ENCODE results near the gene CSN3. TPM values are rescaled to one million over a fixed set of nuclear protein-coding genes. Genes with fewer than 3 reads are reported as not detected.

Gene CSN3
- total and polyA plus RNA-seq, 8 donors, result not detected

- Histone ChIP-seq H3K27me3 (no peaks in the 10 kb centered on the region), H3K4me1 (no peaks in the 10 kb centered on the region), H3K9me3 (no peaks in the 10 kb centered on the region), H3K4me3 (no peak overlapping the region), H3K27ac (no peak overlapping the region), H3K36me3 (no peaks in the 10 kb centered on the region)
- WGBS, 5 donors, result 17 to 50% (median 36%) methylated on average over 1 of the region's 1 CpG
- intact Hi-C loops (cut with DNase I; ENCODE audit: low total_unique reads), result no loop called here
- DNase-seq, result no peak
- no peak for TF ChIP-seq CTCF (IDR thresholded peaks at IDR 0.05)
- no peak for TF ChIP-seq POLR2AphosphoS5 (IDR thresholded peaks at IDR 0.05)
- no peak for TF ChIP-seq POLR2A (IDR thresholded peaks at IDR 0.05)
- no peak for TF ChIP-seq EP300 (IDR thresholded peaks at IDR 0.05)
Observed at GRCh38 chr4:70280567-70280966, 38.2 kb downstream of the CSN3 start.

GRCh38 chr4:70288651-70289050 lies 46.3 kb downstream of the CSN3 start:
- no peak for DNase-seq
- no peaks in the 10 kb centered on the region for H3K9me3 ChIP-seq
- TF ChIP-seq EP300 (IDR thresholded peaks at IDR 0.05) (no peak), POLR2A (IDR thresholded peaks at IDR 0.05) (no peak), POLR2AphosphoS5 (IDR thresholded peaks at IDR 0.05) (no peak), CTCF (IDR thresholded peaks at IDR 0.05) (no peak)
- intact Hi-C loops (cut with DNase I; ENCODE audit: low total_unique reads), result no loop called here
- H3K4me1 ChIP-seq, result no peaks in the 10 kb centered on the region
- H3K27me3 ChIP-seq, result no peaks in the 10 kb centered on the region
- 50 to 70% (median 54%) methylated on average over 1 of the region's 1 CpG for WGBS, 5 donors
- H3K4me3 ChIP-seq, result no peak overlapping the region
- H3K27ac ChIP-seq, result no peak overlapping the region
- H3K36me3 ChIP-seq, result no peaks in the 10 kb centered on the region

- intact Hi-C loops (cut with DNase I; ENCODE audit: low total_unique reads), result no loop called here
- WGBS, 5 donors, result 53 to 67% (median 59%) methylated on average over 2 of the region's 2 CpGs
- H3K27ac ChIP-seq, result no peak overlapping the region
- no peak for DNase-seq
- no peaks in the 10 kb centered on the region for H3K27me3 ChIP-seq
- no peaks in the 10 kb centered on the region for H3K36me3 ChIP-seq
- TF ChIP-seq EP300 (IDR thresholded peaks at IDR 0.05), result no peak
- TF ChIP-seq CTCF (IDR thresholded peaks at IDR 0.05), result no peak
- no peak for TF ChIP-seq POLR2A (IDR thresholded peaks at IDR 0.05)
- no peak for TF ChIP-seq POLR2AphosphoS5 (IDR thresholded peaks at IDR 0.05)
- H3K9me3 ChIP-seq, result no peaks in the 10 kb centered on the region
- no peak overlapping the region for H3K4me3 ChIP-seq
- H3K4me1 ChIP-seq, result no peaks in the 10 kb centered on the region
Observed at GRCh38 chr4:70291341-70291740, 48.9 kb downstream of the CSN3 start.

GRCh38 chr4:70297576-70297975 lies 55.2 kb downstream of the CSN3 start:
- intact Hi-C loops (cut with DNase I; ENCODE audit: low total_unique reads), result no loop called here
- Histone ChIP-seq H3K9me3 (no peaks in the 10 kb centered on the region), H3K4me3 (no peak overlapping the region), H3K4me1 (no peaks in the 10 kb centered on the region), H3K27me3 (no peaks in the 10 kb centered on the region), H3K36me3 (no peaks in the 10 kb centered on the region), H3K27ac (no peak overlapping the region)
- no peak for TF ChIP-seq CTCF (IDR thresholded peaks at IDR 0.05)
- TF ChIP-seq EP300 (IDR thresholded peaks at IDR 0.05), result no peak
- no peak for TF ChIP-seq POLR2A (IDR thresholded peaks at IDR 0.05)
- no peak for DNase-seq
